ENCODE data around the gene GKAP1.
A peak's percentile ranks its signal among the peaks of the same experiment; 100 is the strongest.
"Not testable (repeated sequence)": the region's sequence is repeated elsewhere in the genome, so short reads cannot be mapped to it uniquely, and the experiment has no call there.

The GKAP1 gene

DNA sequence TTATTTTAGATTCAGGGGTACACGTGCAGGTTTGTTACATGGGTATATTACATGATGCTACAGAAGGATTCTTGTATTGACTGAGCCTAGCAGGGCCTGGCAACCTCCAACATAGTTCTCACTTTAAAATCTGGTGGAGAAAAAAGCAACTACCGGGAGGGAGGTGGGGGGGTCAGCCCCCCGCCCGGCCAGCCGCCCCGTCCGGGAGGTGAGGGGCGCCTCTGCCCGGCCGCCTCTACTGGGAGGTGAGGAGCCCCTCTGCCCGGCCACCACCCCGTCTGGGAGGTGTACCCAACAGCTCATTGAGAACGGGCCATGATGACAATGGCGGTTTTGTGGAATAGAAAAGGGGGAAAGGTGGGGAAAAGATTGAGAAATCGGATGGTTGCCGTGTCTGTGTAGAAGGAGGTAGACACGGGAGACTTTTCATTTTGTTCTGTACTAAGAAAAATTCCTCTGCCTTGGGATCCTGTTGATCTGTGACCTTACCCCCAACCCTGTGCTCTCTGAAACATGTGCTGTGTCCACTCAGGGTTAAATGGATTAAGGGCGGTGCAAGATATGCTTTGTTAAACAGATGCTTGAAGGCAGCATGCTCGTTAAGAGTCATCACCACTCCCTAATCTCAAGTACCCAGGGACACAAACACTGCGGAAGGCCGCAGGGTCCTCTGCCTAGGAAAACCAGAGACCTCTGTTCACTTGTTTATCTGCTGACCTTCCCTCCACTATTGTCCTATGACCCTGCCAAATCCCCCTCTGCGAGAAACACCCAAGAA is 88.8 kb downstream of the GKAP1 start:
- DNase-seq (ENCODE audit: low read depth in 2 of 2) = not testable (repeated sequence)

DNA sequence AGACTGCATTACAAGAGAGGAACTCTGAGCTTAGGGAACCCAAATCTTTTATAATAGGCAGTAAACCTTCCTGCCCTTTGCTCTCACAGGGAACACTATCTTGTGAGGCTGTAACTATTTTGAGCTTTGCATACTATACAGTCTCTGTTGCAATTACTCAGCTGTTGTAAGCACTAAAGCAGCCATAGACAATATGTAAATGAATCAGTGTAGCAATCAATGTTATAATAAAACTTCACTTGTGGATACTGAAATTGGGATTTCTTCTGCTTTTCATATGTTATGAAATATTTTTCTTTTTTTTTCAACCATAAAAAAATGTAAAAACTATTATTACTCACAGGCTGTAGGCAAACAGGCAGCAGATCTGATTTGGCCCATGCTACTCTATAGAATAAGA is 93.1 kb downstream of the GKAP1 start:
- no peak for DNase-seq (ENCODE audit: low read depth in 2 of 2)

DNA sequence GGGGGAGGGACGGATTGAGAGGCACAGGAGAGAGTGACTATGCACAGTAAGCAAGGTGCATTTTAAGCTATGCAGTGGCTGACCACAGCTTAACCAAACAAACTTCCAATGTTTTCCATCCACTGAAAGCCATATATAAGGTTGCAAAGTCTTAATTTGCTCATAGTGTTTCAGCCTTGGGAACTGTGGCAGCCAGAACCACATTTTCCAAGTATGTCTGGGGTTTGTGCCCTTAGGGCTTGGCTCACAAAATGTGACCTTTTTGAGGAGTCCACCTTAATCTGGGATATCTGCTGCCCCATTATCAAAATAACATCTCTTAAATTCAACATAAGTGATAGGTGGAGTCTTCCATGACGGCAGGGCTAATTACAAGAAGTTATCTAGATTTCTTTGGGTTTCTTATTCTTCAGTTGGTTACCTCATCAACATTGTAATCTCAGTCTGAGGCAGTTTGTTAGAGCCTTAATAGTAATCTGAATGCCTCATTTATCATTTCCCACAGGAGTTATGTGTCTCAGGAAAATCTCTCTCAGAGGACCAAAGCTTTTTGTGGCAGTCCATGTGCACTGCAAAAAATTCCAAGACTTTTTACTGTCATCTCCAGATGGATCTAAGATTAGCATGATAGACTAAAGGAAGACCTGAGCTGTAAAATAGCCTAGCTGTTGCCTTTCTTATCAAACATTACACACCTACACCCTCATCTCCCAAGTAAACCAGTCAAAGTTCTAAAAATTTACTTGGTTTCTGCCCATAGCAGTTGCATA is 94.7 kb downstream of the GKAP1 start:
- no peak for DNase-seq (ENCODE audit: low read depth in 2 of 2)

- no peak for DNase-seq (ENCODE audit: low read depth in 2 of 2)
Measured at GRCh38 chr9:83721509-83721908, 96.1 kb downstream of the GKAP1 start.

DNA sequence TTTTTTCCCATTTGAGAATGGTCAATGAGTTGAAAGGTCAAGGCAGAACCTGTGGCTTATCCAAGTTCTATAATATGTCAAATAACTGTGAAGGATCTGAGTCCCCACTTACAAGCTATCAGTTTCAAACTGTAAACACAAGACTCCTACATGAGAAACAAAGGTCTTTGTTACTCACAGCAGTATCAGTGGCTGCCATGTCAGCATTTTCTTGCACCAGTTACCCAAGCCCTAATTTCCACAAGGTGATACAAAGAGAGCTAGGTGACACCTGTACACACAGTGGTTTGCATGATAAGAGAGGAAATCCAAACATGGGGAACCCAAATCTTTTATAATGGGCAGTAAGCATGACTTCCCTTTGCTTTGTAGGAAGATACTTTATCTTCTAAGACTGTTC is 101.8 kb downstream of the GKAP1 start:
- no peak for DNase-seq (ENCODE audit: low read depth in 2 of 2)

DNA sequence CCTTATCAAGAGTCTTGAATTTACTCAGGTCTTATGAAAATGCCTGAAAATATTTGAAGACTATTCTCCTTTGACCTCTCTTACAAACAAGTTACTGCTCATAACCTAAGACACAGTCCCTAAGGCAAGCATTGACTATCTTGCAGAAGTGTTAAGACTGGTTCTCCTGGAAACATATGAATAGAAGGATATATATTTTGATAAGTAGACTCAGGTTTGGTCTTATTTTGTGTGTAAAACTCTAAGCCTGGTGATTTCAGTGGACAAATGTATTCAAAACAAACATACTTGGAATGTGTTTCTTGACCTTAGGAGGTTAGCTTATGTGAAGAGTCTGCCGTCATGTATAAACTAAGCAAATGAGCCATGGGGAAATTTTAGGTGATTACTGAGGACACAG is 102.3 kb downstream of the GKAP1 start:
- DNase-seq (ENCODE audit: low read depth in 2 of 2) = no peak

- DNase-seq (ENCODE audit: low read depth in 2 of 2) = no peak
Measured at GRCh38 chr9:83714329-83714728, 103.2 kb downstream of the GKAP1 start.

- peak; percentile 35 to 49 for DNase-seq (ENCODE audit: low read depth in 2 of 2)
Measured at GRCh38 chr9:83708515-83709158, 108.9 kb downstream of the GKAP1 start.

GRCh38 chr9:83707768-83708514 is 109.6 kb downstream of the GKAP1 start, which contains the start of gene UBQLN1:
Gene UBQLN1, minus strand, starts transcription at chr9:83707958. Its CDS starts 279 bp downstream, at chr9:83707679.
- peak; percentile 88 to 90 for DNase-seq (ENCODE audit: low read depth in 2 of 2)

DNA sequence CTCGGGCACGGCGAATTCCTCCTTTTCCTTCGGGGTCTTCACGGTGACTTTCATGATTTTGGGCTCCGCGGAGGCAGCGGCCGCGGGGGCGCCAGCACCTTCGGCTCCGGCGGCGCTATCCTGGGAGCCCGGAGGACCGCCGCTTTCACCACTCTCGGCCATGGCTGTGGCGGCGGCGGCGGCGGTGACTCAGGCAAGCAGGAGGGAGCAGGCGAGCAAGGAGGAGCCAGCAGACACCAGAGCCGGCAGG is 110.1 kb downstream of the GKAP1 start:
- peak in 1 of 2 donors; percentile 48 for DNase-seq (ENCODE audit: low read depth in 2 of 2)

GRCh38 chr9:83706676-83707517 is 110.7 kb downstream of the GKAP1 start:
- DNase-seq (ENCODE audit: low read depth in 2 of 2) = peak; percentile 68 to 76

- not testable (repeated sequence) for DNase-seq (ENCODE audit: low read depth in 2 of 2)
Measured at GRCh38 chr9:83705219-83705651, 112.3 kb downstream of the GKAP1 start.

DNA sequence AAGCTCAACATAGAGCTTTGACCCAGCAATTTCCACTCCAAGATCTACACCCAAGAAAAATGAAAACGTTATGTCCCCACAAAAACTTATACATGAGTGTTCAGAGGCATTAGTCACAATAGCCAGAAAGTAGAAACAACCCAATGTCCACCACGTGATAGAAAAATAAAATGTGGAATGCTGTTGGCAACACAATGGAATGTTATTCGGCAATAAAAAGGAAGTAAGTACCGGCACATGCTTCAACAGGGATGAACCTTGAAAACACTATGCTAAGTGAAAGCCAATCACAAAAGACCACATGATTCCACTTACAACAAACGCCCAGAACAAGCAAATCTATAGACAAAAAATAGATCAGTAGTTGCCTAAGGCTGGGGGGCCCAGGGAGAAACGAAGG is 115.8 kb downstream of the GKAP1 start:
- no peak for DNase-seq (ENCODE audit: low read depth in 2 of 2)

GRCh38 chr9:83701286-83701685 is 116.3 kb downstream of the GKAP1 start:
- DNase-seq (ENCODE audit: low read depth in 2 of 2) = no peak

GRCh38 chr9:83699615-83700014 is 118.0 kb downstream of the GKAP1 start:
- DNase-seq (ENCODE audit: low read depth in 2 of 2) = no peak

DNA sequence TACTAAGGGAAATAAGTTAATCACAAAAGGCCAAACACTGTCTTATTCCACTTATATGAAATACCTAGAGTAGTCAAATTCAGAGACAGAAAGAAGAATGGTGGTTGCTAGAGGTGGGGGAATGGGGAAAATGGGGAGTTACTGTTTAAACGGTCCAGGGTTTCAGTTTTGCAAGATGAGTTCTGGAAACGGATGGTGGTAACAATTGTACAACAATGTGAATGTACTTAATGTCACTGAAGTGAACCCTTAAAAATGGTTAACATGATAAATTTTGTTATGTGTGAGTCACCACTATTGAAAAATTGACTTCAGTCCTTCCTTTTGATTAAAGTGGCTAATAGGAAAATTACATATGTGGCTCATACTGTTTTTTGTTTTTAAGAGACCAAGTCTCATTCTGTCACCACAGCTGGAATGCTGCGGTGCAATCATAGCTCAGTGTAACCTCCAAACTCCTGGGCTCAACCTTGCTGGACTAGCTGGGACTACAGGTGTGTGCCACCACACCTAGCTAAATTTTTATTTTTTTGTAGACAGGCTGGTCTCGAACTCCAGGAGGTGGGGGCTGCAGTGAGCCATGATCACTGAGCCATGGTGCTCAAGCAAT is 118.5 kb downstream of the GKAP1 start:
- no peak for DNase-seq (ENCODE audit: low read depth in 2 of 2)

- no peak for DNase-seq (ENCODE audit: low read depth in 2 of 2)
Measured at GRCh38 chr9:83691492-83691891, 126.1 kb downstream of the GKAP1 start.

Data from stimulated activated CD8-positive, alpha-beta memory T cell treated with anti-CD3 and anti-CD28 coated beads, Interleukin-7, amount 100 ng/mL, for 4 hours (primary cell).